ENCODE data around the gene LNP1.

Gene LNP1

GRCh38 chr3:100400419-100400779, 940 bp upstream of the LNP1 start:
- no peaks in the 10 kb centered on the region for H3K36me3 ChIP-seq (ENCODE audit: control insufficient read depth, insufficient read depth, low read length)
- H3K4me3 ChIP-seq (ENCODE audit: low read depth, low read length): peak overlapping the region; percentile 68
- H3K9ac ChIP-seq (ENCODE audit: low read length): peak overlapping the region; percentile 96
- no peaks in the 10 kb centered on the region for H3K27me3 ChIP-seq (ENCODE audit: control insufficient read depth, insufficient read depth, low read length)
- H3K9me3 ChIP-seq (ENCODE audit: control insufficient read depth, insufficient read depth, low read depth, low read length): no peaks in the 10 kb centered on the region
- H3K4me1 ChIP-seq (ENCODE audit: control insufficient read depth, insufficient read depth, low read length): no peaks in the 10 kb centered on the region
- H3K27ac ChIP-seq (ENCODE audit: low read depth, low read length): peak overlapping the region; percentile 78; the same call in 1 of the 2 replicates

- peak overlapping the region; percentile 68 for H3K4me3 ChIP-seq (ENCODE audit: low read depth, low read length)
- H3K27ac ChIP-seq (ENCODE audit: low read depth, low read length): peak overlapping the region; percentile 78
- H3K36me3 ChIP-seq (ENCODE audit: control insufficient read depth, insufficient read depth, low read length): no peaks in the 10 kb centered on the region
- H3K9ac ChIP-seq (ENCODE audit: low read length): peak overlapping the region; percentile 96
- H3K27me3 ChIP-seq (ENCODE audit: control insufficient read depth, insufficient read depth, low read length): no peaks in the 10 kb centered on the region
- no peaks in the 10 kb centered on the region for H3K9me3 ChIP-seq (ENCODE audit: control insufficient read depth, insufficient read depth, low read depth, low read length)
- H3K4me1 ChIP-seq (ENCODE audit: control insufficient read depth, insufficient read depth, low read length): no peaks in the 10 kb centered on the region
These were observed 319 bp downstream of the LNP1 start for GRCh38 chr3:100401674-100402041.

GRCh38 chr3:100402256-100402655, 917 bp downstream of the LNP1 start:
- H3K9ac ChIP-seq (ENCODE audit: low read length): peak overlapping the region; percentile 96
- peaks cover 1% of the 10 kb centered on the region; the same call in 1 of the 2 replicates for H3K9me3 ChIP-seq (ENCODE audit: control insufficient read depth, insufficient read depth, low read depth, low read length)
- peak overlapping the region; percentile 68 for H3K4me3 ChIP-seq (ENCODE audit: low read depth, low read length)
- H3K27ac ChIP-seq (ENCODE audit: low read depth, low read length): peak overlapping the region; percentile 78; the same call in 1 of the 2 replicates
- H3K4me1 ChIP-seq (ENCODE audit: control insufficient read depth, insufficient read depth, low read length): no peaks in the 10 kb centered on the region
- no peaks in the 10 kb centered on the region for H3K27me3 ChIP-seq (ENCODE audit: control insufficient read depth, insufficient read depth, low read length)
- H3K36me3 ChIP-seq (ENCODE audit: control insufficient read depth, insufficient read depth, low read length): no peaks in the 10 kb centered on the region

- Histone ChIP-seq H3K9me3 (ENCODE audit: control insufficient read depth, insufficient read depth, low read depth, low read length) (peaks cover 4% of the 10 kb centered on the region; the same call in 1 of the 2 replicates), H3K4me1 (ENCODE audit: control insufficient read depth, insufficient read depth, low read length) (no peaks in the 10 kb centered on the region), H3K36me3 (ENCODE audit: control insufficient read depth, insufficient read depth, low read length) (no peaks in the 10 kb centered on the region), H3K4me3 (ENCODE audit: low read depth, low read length) (peak overlapping the region; percentile 68), H3K27ac (ENCODE audit: low read depth, low read length) (peak overlapping the region; percentile 49; the same call in 1 of the 2 replicates), H3K9ac (ENCODE audit: low read length) (peak overlapping the region; percentile 66), H3K27me3 (ENCODE audit: control insufficient read depth, insufficient read depth, low read length) (no peaks in the 10 kb centered on the region)
These were observed 1.6 kb downstream of the LNP1 start for GRCh38 chr3:100402891-100403290.

- Histone ChIP-seq H3K4me1 (ENCODE audit: control insufficient read depth, insufficient read depth, low read length) (no peaks in the 10 kb centered on the region), H3K9ac (ENCODE audit: low read length) (peak overlapping the region; percentile 66), H3K36me3 (ENCODE audit: control insufficient read depth, insufficient read depth, low read length) (no peaks in the 10 kb centered on the region), H3K27me3 (ENCODE audit: control insufficient read depth, insufficient read depth, low read length) (no peaks in the 10 kb centered on the region), H3K27ac (ENCODE audit: low read depth, low read length) (peak overlapping the region; percentile 49; the same call in 1 of the 2 replicates), H3K9me3 (ENCODE audit: control insufficient read depth, insufficient read depth, low read depth, low read length) (peaks cover 4% of the 10 kb centered on the region; the same call in 1 of the 2 replicates), H3K4me3 (ENCODE audit: low read depth, low read length) (peak overlapping the region; percentile 68)
These were observed 2.3 kb downstream of the LNP1 start for GRCh38 chr3:100403362-100404249.

- no peak overlapping the region for H3K27ac ChIP-seq (ENCODE audit: low read depth, low read length)
- peaks cover 4% of the 10 kb centered on the region; the same call in 1 of the 2 replicates for H3K9me3 ChIP-seq (ENCODE audit: control insufficient read depth, insufficient read depth, low read depth, low read length)
- no peaks in the 10 kb centered on the region for H3K27me3 ChIP-seq (ENCODE audit: control insufficient read depth, insufficient read depth, low read length)
- H3K4me1 ChIP-seq (ENCODE audit: control insufficient read depth, insufficient read depth, low read length): no peaks in the 10 kb centered on the region
- peak overlapping the region; percentile 68 for H3K4me3 ChIP-seq (ENCODE audit: low read depth, low read length)
- no peak overlapping the region for H3K9ac ChIP-seq (ENCODE audit: low read length)
- H3K36me3 ChIP-seq (ENCODE audit: control insufficient read depth, insufficient read depth, low read length): no peaks in the 10 kb centered on the region
These were observed 2.9 kb downstream of the LNP1 start for GRCh38 chr3:100404250-100404548.

- Histone ChIP-seq H3K36me3 (ENCODE audit: control insufficient read depth, insufficient read depth, low read length) (peaks cover 5% of the 10 kb centered on the region; the same call in 1 of the 2 replicates), H3K27ac (ENCODE audit: low read depth, low read length) (no peak overlapping the region), H3K9me3 (ENCODE audit: control insufficient read depth, insufficient read depth, low read depth, low read length) (peaks cover 8% of the 10 kb centered on the region; the same call in 1 of the 2 replicates), H3K27me3 (ENCODE audit: control insufficient read depth, insufficient read depth, low read length) (no peaks in the 10 kb centered on the region), H3K4me1 (ENCODE audit: control insufficient read depth, insufficient read depth, low read length) (no peaks in the 10 kb centered on the region), H3K9ac (ENCODE audit: low read length) (no peak overlapping the region), H3K4me3 (ENCODE audit: low read depth, low read length) (no peak overlapping the region)
These were observed 5.8 kb downstream of the LNP1 start for GRCh38 chr3:100407164-100407563.

- H3K9me3 ChIP-seq (ENCODE audit: control insufficient read depth, insufficient read depth, low read depth, low read length): peaks cover 10% of the 10 kb centered on the region; the same call in 1 of the 2 replicates
- no peaks in the 10 kb centered on the region for H3K27me3 ChIP-seq (ENCODE audit: control insufficient read depth, insufficient read depth, low read length)
- H3K4me1 ChIP-seq (ENCODE audit: control insufficient read depth, insufficient read depth, low read length): peaks cover 2% of the 10 kb centered on the region
- H3K9ac ChIP-seq (ENCODE audit: low read length): no peak overlapping the region
- peaks cover 6% of the 10 kb centered on the region; the same call in 1 of the 2 replicates for H3K36me3 ChIP-seq (ENCODE audit: control insufficient read depth, insufficient read depth, low read length)
- H3K27ac ChIP-seq (ENCODE audit: low read depth, low read length): no peak overlapping the region
- H3K4me3 ChIP-seq (ENCODE audit: low read depth, low read length): no peak overlapping the region
These were observed 6.7 kb downstream of the LNP1 start for GRCh38 chr3:100407977-100408532.

GRCh38 chr3:100411091-100411982, 10.0 kb downstream of the LNP1 start:
- Histone ChIP-seq H3K9me3 (ENCODE audit: control insufficient read depth, insufficient read depth, low read depth, low read length) (peaks cover 10% of the 10 kb centered on the region; the same call in 1 of the 2 replicates), H3K4me1 (ENCODE audit: control insufficient read depth, insufficient read depth, low read length) (peaks cover 26% of the 10 kb centered on the region), H3K27me3 (ENCODE audit: control insufficient read depth, insufficient read depth, low read length) (no peaks in the 10 kb centered on the region), H3K36me3 (ENCODE audit: control insufficient read depth, insufficient read depth, low read length) (peaks cover 6% of the 10 kb centered on the region; the same call in 1 of the 2 replicates), H3K4me3 (ENCODE audit: low read depth, low read length) (no peak overlapping the region), H3K9ac (ENCODE audit: low read length) (no peak overlapping the region), H3K27ac (ENCODE audit: low read depth, low read length) (no peak overlapping the region)

- no peaks in the 10 kb centered on the region for H3K27me3 ChIP-seq (ENCODE audit: control insufficient read depth, insufficient read depth, low read length)
- no peak overlapping the region for H3K27ac ChIP-seq (ENCODE audit: low read depth, low read length)
- H3K4me3 ChIP-seq (ENCODE audit: low read depth, low read length): no peak overlapping the region
- H3K4me1 ChIP-seq (ENCODE audit: control insufficient read depth, insufficient read depth, low read length): peaks cover 26% of the 10 kb centered on the region
- H3K36me3 ChIP-seq (ENCODE audit: control insufficient read depth, insufficient read depth, low read length): peaks cover 6% of the 10 kb centered on the region; the same call in 1 of the 2 replicates
- H3K9me3 ChIP-seq (ENCODE audit: control insufficient read depth, insufficient read depth, low read depth, low read length): peaks cover 6% of the 10 kb centered on the region; the same call in 1 of the 2 replicates
- H3K9ac ChIP-seq (ENCODE audit: low read length): no peak overlapping the region
These were observed 11.7 kb downstream of the LNP1 start for GRCh38 chr3:100412912-100413590.
